ENCODE data around the gene STX10.
A peak's percentile ranks its signal among the peaks of the same experiment; 100 is the strongest.

Gene STX10

DNA sequence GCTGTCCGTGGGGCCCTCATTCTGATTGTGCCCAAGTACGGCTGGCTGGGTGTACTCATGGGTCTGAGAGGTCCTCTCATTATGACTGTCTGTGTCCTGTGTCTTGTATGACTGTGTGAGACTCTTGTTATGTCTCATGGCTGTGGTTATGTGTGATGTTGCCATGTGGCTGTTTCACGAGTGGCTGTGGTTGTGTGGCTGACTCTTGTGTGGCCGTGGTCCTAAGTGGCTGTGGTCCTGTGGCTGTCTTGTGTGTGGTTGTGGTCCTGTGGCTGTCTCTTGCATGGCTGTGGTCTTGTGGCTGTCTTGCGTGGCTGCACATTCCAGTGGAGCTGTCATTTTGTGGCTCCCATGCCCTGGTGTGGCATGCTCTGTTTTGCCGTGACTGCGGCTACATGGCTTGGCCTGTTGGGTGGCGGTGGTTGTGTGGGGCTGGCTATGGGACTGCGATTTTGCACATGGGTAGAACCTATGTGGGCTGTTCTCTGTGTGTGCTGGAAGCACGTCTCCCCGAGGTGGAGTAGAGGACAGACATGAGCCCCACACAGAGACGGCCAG, 50.1 kb downstream of the STX10 start:
- DNase-seq (ENCODE audit: low spot score) = peak; percentile 47

DNA sequence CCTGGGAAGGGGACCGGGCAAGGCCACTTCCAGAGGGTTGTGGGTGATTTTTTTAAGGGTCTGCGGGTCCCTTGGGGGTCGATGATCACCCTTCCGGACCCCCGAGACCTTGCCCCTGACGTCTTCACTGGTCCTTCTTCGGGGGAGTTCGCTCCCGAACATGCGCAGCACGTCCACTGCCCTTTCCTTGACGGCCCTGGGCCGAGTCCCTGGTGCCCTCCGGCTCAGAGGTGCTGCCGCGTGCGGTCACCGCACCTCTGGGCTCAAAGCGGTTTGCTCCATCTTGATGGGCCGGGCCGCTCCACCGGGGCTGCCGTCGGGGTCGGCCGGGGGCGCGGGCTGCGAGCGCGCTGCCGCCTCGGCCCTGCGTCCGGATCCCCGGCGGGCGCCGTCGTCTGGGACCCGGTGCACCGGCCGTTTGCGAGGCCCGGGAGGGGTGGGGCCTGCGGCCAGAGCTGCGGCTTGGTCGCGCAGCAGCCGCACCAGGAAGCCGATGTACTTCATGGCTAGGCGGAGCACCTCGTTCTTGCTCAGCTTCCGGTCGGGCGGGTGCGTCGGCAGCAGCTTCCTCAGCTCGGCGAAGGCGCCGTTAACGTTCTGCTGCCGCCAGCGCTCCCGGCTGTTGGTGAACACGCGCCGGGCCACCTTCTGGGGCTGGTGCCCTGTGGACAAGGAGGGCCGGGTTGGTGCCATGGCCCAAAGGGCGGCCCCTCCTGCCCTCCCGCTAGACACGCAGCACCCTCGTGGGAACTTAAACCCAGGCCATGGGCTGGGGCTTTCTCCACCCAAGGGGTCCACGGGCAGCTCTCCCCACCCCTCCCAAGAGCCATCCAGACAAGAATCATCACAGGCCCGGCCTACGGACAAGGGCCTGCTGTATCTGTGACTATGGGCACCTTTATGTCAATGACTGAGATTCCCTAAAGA, 50.8 kb downstream of the STX10 start:
- DNase-seq (ENCODE audit: low spot score) = peak; percentile 31

DNA sequence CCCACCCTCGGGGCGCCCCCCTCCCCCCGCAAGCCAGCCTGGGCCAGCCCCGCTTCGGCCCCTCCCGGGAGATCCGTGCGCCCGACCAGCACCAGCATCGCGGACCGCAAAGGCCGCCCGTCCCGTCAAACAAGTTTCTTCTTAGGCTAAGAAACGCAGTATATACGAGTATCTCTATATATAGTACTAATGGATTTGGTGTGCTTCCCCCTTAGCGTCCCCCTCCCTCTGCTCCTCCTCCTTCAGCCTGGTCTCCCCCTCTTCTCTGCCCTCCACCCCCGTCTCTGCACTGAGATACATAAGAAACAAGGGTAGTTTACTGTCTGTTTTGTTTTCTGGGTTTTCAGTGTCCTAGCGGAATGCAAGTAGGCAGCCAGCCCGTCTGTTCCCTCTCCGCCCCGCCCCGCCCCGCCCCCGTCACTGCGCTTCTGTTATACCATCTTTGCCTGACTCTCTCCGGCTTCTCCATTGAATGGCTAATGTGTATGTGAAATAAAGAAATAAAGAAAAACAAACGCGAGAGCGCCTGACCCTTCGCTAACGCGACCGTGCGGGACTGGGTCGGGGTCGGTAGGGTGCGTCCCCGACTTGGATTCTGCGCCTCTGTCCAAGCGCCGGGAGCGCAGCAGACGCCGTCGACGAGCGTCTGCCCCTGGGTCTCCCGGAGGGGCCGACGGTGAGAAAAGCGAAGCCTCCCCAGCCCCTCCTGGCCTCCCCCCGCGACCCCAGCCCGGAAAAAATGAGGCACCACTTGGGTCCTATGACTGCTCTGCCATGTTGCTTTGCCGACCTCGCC, 51.7 kb downstream of the STX10 start:
- DNase-seq (ENCODE audit: low spot score) = no peak

DNA sequence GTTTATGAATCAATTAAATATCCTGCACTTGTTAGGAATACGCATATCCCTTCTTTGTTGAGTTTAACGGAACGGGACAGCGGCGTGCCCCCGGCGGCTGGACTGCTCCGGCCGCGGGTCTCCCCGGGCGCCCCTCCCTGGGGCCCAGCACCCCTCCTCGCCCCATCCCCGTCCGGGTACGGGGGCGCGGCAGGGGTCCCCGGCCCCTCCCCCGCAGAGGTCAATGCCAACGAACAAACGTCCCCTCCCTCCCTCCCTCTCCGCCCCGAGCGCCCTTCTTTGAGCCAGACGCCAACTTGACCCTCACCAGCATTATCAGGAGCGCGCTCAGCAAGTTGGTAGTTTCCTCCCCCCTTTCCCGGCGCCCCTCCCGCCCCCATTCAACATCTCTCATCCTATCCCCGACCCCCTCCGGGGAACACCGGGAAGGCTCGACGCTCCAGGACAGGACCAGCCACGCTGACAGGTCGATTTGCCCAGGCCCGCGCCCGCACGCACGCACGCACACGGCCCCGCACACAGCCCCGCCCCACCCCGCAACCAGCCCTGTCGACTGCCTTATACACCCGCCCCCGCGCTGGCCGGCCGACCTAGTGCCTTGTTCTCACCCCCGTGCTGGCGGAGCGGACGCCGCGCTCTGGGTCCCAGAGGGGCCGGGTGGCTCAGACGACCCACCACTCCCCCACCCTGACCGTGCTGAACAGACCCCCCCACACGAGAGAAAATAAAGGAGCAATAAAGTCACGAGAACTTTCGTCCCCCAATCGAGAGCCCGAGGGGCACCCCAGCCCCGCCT, 52.5 kb downstream of the STX10 start:
- no peak for DNase-seq (ENCODE audit: low spot score)

DNA sequence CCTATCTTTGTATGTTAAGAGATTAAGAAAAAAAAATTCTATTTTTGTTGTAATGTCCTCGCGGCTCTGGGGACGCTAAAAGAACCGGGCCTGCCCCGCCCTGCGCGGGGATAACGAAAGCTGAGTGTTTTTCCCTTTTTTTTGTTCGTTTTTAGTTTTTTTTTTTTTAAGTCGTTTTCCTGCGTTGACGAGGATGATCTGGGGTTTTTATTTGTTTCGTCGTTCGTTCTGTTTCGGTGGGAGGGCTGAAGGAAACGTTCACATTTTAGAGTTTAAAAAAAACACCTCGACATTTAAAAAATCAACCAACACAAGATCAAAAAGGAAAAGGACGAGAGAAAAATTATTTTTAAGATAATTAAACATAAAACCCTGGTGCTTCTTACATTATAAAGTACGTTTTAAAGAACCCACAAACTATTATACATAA, 53.1 kb downstream of the STX10 start:
- DNase-seq (ENCODE audit: low spot score) = no peak

DNA sequence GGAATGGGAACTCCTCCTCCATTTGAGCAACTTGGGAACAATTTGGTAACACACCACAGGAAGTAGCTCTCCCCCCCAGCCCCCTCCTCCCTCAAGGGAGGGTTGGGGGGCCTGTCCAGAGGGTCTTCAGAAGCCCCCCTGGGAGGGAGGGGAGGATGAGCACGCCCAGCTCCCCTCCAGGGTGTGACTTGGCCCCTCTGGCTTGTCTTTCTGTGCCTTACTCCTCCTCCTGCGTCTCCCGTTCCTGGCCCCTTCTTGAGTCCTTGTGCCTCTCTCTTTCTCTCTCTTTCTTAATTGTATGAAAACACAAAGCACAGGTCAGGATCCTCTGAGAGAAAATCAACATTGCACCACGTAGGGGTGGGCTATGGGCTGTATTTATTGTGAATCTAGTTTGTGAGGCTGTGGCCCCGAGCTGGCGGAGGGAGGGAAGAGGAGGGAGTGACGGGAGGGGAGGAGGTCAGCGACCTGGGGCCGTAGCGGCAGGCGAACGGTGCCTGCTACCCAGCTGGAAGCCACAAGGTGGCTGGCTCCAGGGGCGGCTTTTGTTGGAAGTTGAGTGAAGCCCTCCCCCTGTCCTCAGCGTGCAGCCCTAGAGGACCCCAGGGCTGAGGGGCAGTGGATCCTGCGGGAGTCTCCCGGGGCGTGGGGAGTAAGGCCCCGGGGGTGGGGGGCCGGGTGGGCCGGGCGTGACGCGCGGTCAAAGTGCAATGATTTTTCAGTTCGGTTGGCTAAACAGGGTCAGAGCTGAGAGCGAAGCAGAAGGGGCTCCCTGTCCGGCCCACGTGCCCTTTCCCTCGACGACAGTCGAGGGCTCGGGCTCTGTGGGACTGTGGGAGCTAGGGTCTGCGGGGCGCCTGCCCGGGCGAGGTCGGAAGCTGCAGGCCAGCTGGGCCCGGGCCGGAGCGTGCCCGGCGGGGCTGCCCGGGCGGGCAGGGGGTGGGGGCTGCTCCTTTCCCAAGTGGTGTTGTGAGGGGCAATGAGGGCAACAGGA, 53.9 kb downstream of the STX10 start:
- DNase-seq (ENCODE audit: low spot score) = peak; percentile 17

DNA sequence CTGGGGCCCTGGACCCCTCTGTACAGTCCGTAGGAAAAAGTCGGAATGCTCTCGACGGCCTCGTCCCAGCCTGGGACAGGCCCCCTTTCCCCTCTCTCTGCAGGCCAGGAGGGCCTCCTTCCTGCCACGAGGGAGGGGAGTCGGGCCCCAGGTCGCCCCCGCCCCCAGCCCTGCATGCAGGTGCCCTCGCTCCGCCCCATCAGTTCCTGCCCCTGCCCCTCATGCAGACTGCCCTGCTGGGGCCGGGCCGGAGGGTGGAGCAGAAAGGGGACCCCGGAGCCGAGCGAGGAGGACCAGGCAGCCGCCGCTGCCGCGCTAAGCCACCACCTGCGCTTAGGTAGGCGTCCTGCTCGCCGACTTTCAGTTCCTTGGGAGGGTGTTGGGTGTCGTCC, 54.8 kb downstream of the STX10 start:
- no peak for DNase-seq (ENCODE audit: low spot score)

DNA sequence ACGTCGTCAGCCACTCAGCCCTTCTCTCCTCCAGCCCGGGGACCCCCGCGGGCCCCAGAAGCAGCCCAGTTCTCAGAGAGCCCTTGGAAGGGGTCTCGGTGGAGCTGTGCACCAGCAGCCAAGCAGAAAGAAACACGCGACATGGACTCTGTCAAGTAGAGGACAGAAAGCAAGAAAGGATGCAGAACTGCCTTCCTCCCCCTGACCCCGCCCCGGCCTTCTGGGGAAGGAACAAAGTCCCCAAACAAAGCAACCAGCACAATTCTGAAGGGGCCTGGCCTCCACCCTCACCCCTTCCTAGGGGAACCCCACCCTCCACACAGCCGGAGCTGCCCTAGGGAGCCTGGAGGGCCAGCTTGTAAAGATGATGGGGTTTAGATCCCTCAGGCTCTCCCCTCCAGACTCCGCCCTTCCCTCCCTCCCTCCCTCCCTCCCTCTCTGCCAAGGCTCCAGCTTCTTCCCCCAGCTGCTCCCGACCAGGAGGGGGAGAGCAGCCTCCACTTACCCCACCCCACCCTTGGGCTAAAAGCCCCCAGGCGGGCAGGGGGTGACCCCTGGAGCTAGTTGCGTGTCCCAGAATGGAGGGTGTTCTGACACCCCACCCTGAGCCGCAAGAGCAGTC, 55.3 kb downstream of the STX10 start:
- no peak for DNase-seq (ENCODE audit: low spot score)

DNA sequence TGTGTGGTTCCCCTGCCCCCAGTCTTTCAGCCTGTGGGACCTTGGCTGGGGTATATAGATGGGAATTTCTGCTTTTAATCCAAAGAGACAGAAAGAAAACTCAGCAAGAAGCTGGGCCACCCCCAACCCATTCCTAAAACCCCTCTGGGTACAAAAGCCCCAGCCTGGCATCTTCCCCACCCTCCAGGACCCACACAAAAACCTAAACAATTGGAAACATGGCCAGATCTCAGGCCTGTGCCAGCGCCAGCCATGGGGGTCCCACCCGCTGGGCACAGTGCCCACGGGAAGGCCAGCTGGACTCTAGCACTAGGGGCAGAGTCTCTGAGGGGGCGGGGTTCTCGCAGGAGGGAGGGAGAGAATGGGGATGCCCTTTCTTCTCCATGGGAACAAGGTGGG, 56.1 kb downstream of the STX10 start:
- DNase-seq (ENCODE audit: low spot score) = no peak
